ENCODE data around the gene ST8SIA5.

- TF ChIP-seq POLR2AphosphoS5 (IDR thresholded peaks at IDR 0.05; ENCODE audit: insufficient read depth, low read depth, low read length) (no peak), CTCF (IDR thresholded peaks at IDR 0.05; ENCODE audit: extremely low read depth in 1 of 2, insufficient read depth in 1 of 2, low read depth in 1 of 2, low read length in 2 of 2) (no peak)
These were observed 107.6 kb downstream of the ST8SIA5 start for GRCh38 chr18:46649071-46649862.

Data from endothelial cell of umbilical vein (primary cell).